GM23338 (cell line): ENCODE measurements around the gene SLC41A3. TPM values are rescaled to one million over a fixed set of nuclear protein-coding genes. Genes with fewer than 3 reads are reported as not detected.

Experiments
- ATAC-seq: fragments of 200-7000 bp; cut with Tn5 transposase; 3 replicates; pipeline ENCODE4 v1.9.1; 2020
- DNase-seq: peaks from one replicate; pipeline ENCODE4 v3.0.0-alpha.2; 2015; ENCODE audit warnings: low spot score
- H2AFZ ChIP-seq: fragments of 200-600 bp; sonication (generic); 2 replicates; pipeline ENCODE4 v1.8.0; 2016; ENCODE audit warnings: antibody characterized with exemption, mild to moderate bottlenecking, moderate library complexity
- H3F3A ChIP-seq: fragments of 200-600 bp; sonication (generic); replicated peaks from 2 replicates; pipeline ENCODE4 v1.8.0; 2017; ENCODE audit warnings: antibody characterized with exemption, mixed run types, low read depth
- H3K27ac ChIP-seq: fragments of 200-600 bp; sonication (generic); 2 replicates; pipeline ENCODE4 v1.6.1; 2016; ENCODE audit warnings: low read depth
- H3K27me3 ChIP-seq: fragments of 200-600 bp; sonication (generic); 2 replicates; pipeline ENCODE4 v1.8.0; 2016; ENCODE audit warnings: mild to moderate bottlenecking, mixed run types, moderate library complexity; ENCODE audit not compliant: insufficient read depth
- H3K36me3 ChIP-seq: fragments of 200-600 bp; sonication (generic); 2 replicates; pipeline ENCODE4 v1.8.0; 2016; ENCODE audit warnings: mild to moderate bottlenecking; ENCODE audit not compliant: insufficient read depth
- H3K4me1 ChIP-seq: fragments of 200-600 bp; sonication (generic); 2 replicates; pipeline ENCODE4 v1.8.0; 2016; ENCODE audit warnings: mild to moderate bottlenecking, moderate library complexity; ENCODE audit not compliant: insufficient read depth
- H3K4me2 ChIP-seq: fragments of 200-600 bp; sonication (generic); 2 replicates; pipeline ENCODE4 v1.7.1; 2017; ENCODE audit warnings: mixed run types
- H3K4me3 ChIP-seq: fragments of 200-600 bp; sonication (generic); 2 replicates; pipeline ENCODE4 v1.6.1; 2016; ENCODE audit warnings: mixed run types
- H3K79me2 ChIP-seq: fragments of 200-600 bp; sonication (generic); replicated peaks from 2 replicates; pipeline ENCODE4 v1.8.0; 2017; ENCODE audit warnings: mild to moderate bottlenecking; ENCODE audit not compliant: insufficient read depth
- H3K9me2 ChIP-seq: fragments of 200-600 bp; sonication (generic); 2 replicates; pipeline ENCODE4 v1.8.0; 2017; ENCODE audit not compliant: insufficient read depth
- H4K20me1 ChIP-seq: fragments of 200-600 bp; sonication (generic); replicated peaks from 2 replicates; pipeline ENCODE4 v1.8.0; 2017; ENCODE audit warnings: mild to moderate bottlenecking; ENCODE audit not compliant: insufficient read depth
- H3K27ac Mint-ChIP-seq: 2 replicates; pipeline ENCODE4 v1.8.0; 2020; ENCODE audit warnings: inconsistent platforms, mild to moderate bottlenecking, moderate library complexity, mixed read lengths
- H3K27me3 Mint-ChIP-seq: 3 replicates; pipeline ENCODE4 v1.8.0; 2022; ENCODE audit warnings: low read depth, mild to moderate bottlenecking, moderate library complexity, mixed read lengths, inconsistent platforms; ENCODE audit not compliant: insufficient read depth, poor library complexity
- H3K36me3 Mint-ChIP-seq: 3 replicates; pipeline ENCODE4 v1.8.0; 2021; ENCODE audit warnings: low read depth, mild to moderate bottlenecking, inconsistent platforms, moderate library complexity, mixed read lengths
- H3K4me1 Mint-ChIP-seq: 3 replicates; pipeline ENCODE4 v1.8.0; 2020; ENCODE audit warnings: mild to moderate bottlenecking, inconsistent platforms, mixed read lengths
- H3K4me3 Mint-ChIP-seq: 3 replicates; pipeline ENCODE4 v1.8.0; 2021; ENCODE audit warnings: moderate library complexity, mild to moderate bottlenecking, inconsistent platforms, mixed read lengths
- H3K9me3 Mint-ChIP-seq: 3 replicates; pipeline ENCODE4 v1.8.0; 2020; ENCODE audit warnings: moderate library complexity, mild to moderate bottlenecking, inconsistent platforms, mixed read lengths
- CREB1 ChIP-seq: fragments of 250-450 bp; sonication (Bioruptor Pico); IDR thresholded peaks from 2 replicates; pipeline ENCODE4 v1.5.0; 2020; ENCODE audit warnings: low read depth, mild to moderate bottlenecking, moderate library complexity
- EZH2 ChIP-seq: fragments of 200-600 bp; sonication (generic); IDR thresholded peaks from one replicate; pipeline ENCODE4 v1.8.0; 2017; ENCODE audit warnings: antibody characterized with exemption, mild to moderate bottlenecking, low read depth; ENCODE audit not compliant: unreplicated experiment
- EZH2phosphoT487 ChIP-seq: fragments of 200-600 bp; sonication (generic); IDR thresholded peaks from one replicate; pipeline ENCODE4 v1.8.1; 2018; ENCODE audit warnings: antibody characterized with exemption; ENCODE audit not compliant: unreplicated experiment
- JUNB ChIP-seq: IDR thresholded peaks from one replicate; pipeline ENCODE4 v1.6.1; 2016; ENCODE audit warnings: antibody characterized with exemption; ENCODE audit not compliant: unreplicated experiment
- NANOG ChIP-seq: IDR thresholded peaks from 2 replicates; pipeline ENCODE4 v1.6.1; 2016; ENCODE audit warnings: antibody characterized with exemption, borderline replicate concordance
- POLR2AphosphoS5 ChIP-seq: IDR thresholded peaks from 2 replicates; pipeline ENCODE4 v1.6.1; 2016; ENCODE audit warnings: antibody characterized with exemption, low read depth
- ZNF114 ChIP-seq: fragments of 250-450 bp; sonication (Bioruptor Pico); IDR thresholded peaks from 2 replicates; pipeline ENCODE4 v1.5.0; 2020; ENCODE audit warnings: mild to moderate bottlenecking, moderate library complexity
- ZNF331 ChIP-seq: fragments of 250-450 bp; sonication (Bioruptor Pico); IDR thresholded peaks from 2 replicates; pipeline ENCODE4 v1.5.0; 2020; ENCODE audit warnings: low read depth, mild to moderate bottlenecking, moderate library complexity
- polyA plus RNA-seq: library from polyadenylated mRNA; unstranded; fragments of >200 nt; fragmentation: Nextera tagmentation; extraction: Ambion mirVana; gene quantifications from 2 replicates; pipeline ENCODE4 v1.2.1, GENCODE V29; 2016
- total RNA-seq: library from RNA; depleted of rRNA; stranded (reverse); fragments of >200 nt; shearing (Covaris generic); gene quantifications from 2 replicates; pipeline ENCODE4 v1.2.3, GENCODE V29; 2014
- TF ChIP-seq, protein P1 (sequence below): fragments of 250-450 bp; sonication (Bioruptor Pico); IDR thresholded peaks from 2 replicates; pipeline ENCODE4 v1.5.0; 2020; ENCODE audit warnings: mild to moderate bottlenecking, moderate library complexity
- TF ChIP-seq, protein P2 (sequence below): IDR thresholded peaks from one replicate; pipeline ENCODE4 v1.6.1; 2018; ENCODE audit warnings: antibody characterized with exemption; ENCODE audit not compliant: unreplicated experiment
- TF ChIP-seq, protein P3 (sequence below): IDR thresholded peaks from 2 replicates; pipeline ENCODE4 v1.6.1; 2016; ENCODE audit warnings: antibody characterized with exemption

Gene SLC41A3
- total and polyA plus RNA-seq, 2 experiments from 2014 or later, result 12.1 to 29.8 TPM

DNA sequence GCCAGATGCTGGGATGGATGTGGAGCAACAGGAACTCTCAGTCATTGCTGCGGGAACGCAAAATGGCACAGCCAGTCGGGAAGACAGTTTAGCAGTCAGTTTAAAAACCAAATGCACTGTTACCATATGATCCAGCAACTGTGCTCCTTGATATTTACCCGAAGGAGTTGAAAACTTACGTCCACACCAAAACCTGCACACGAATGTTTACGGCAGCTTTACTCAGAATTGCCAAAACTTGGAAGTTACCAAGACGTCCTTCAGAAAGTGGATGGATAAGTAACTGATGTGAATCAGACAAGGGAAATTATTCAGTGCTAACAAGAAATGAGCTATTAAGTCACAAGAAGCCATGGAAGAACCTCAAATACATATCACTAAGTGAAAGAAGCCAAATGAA is 36.1 kb upstream of the SLC41A3 start:
- H3K4me3 Mint-ChIP-seq, result no peak overlapping the region
- H3K36me3 ChIP-seq, result no peaks in the 10 kb centered on the region
- H3K9me2 ChIP-seq, result 0 out of 2 replicates have a peak, but pooled peaks cover 3% of the 10 kb centered on the region
- H3K27ac Mint-ChIP-seq, result no peak overlapping the region
- no peaks in the 10 kb centered on the region for H3F3A ChIP-seq
- H3K27ac ChIP-seq, result no peak overlapping the region
- H4K20me1 ChIP-seq, result no peaks in the 10 kb centered on the region
- H3K4me2 ChIP-seq, result no peak overlapping the region
- no peaks in the 10 kb centered on the region for H3K79me2 ChIP-seq
- peaks cover 7% of the 10 kb centered on the region; the same call in 2 of the 3 replicates for H3K36me3 Mint-ChIP-seq
- DNase-seq, result no peak
- TF ChIP-seq EZH2, result no peak
- no peak for TF ChIP-seq JUNB
- no peak for TF ChIP-seq CREB1
- no peak for TF ChIP-seq ZNF331 (CRISPR knock-in tag)
- no peak for TF ChIP-seq POLR2AphosphoS5
- TF ChIP-seq ZNF114 (CRISPR knock-in tag), result no peak
- H3K9me3 Mint-ChIP-seq, result no peaks in the 10 kb centered on the region; the same call in 2 of the 3 replicates
- no peak for ATAC-seq
- no peaks in the 10 kb centered on the region for H3K27me3 ChIP-seq
- peaks cover 15% of the 10 kb centered on the region for H3K4me1 Mint-ChIP-seq
- peaks cover 8% of the 10 kb centered on the region for H3K27me3 Mint-ChIP-seq
- H3K4me1 ChIP-seq, result no peaks in the 10 kb centered on the region; the same call in 1 of the 2 replicates
- no peak overlapping the region for H3K4me3 ChIP-seq
- no peak overlapping the region for H2AFZ ChIP-seq

GRCh38 chr3:126119008-126119675 is 35.2 kb upstream of the SLC41A3 start:
- Mint-ChIP-seq H3K36me3 (peaks cover 7% of the 10 kb centered on the region; the same call in 2 of the 3 replicates), H3K27ac (no peak overlapping the region), H3K4me3 (no peak overlapping the region), H3K27me3 (peaks cover 7% of the 10 kb centered on the region), H3K9me3 (no peaks in the 10 kb centered on the region; the same call in 2 of the 3 replicates), H3K4me1 (peaks cover 12% of the 10 kb centered on the region)
- Histone ChIP-seq H3K27ac (no peak overlapping the region), H2AFZ (no peak overlapping the region), H4K20me1 (no peaks in the 10 kb centered on the region), H3K27me3 (no peaks in the 10 kb centered on the region), H3K36me3 (no peaks in the 10 kb centered on the region), H3K4me1 (no peaks in the 10 kb centered on the region; the same call in 1 of the 2 replicates), H3K4me3 (no peak overlapping the region), H3K4me2 (no peak overlapping the region), H3K79me2 (no peaks in the 10 kb centered on the region), H3F3A (no peaks in the 10 kb centered on the region), H3K9me2 (0 out of 2 replicates have a peak, but pooled peaks cover 3% of the 10 kb centered on the region)
- DNase-seq, result no peak
- ATAC-seq, result no peak
- TF ChIP-seq EZH2 (no peak), NANOG (no peak), EZH2phosphoT487 (no peak), ZNF114 (CRISPR knock-in tag) (no peak)
- TF ChIP-seq, protein P1, sequence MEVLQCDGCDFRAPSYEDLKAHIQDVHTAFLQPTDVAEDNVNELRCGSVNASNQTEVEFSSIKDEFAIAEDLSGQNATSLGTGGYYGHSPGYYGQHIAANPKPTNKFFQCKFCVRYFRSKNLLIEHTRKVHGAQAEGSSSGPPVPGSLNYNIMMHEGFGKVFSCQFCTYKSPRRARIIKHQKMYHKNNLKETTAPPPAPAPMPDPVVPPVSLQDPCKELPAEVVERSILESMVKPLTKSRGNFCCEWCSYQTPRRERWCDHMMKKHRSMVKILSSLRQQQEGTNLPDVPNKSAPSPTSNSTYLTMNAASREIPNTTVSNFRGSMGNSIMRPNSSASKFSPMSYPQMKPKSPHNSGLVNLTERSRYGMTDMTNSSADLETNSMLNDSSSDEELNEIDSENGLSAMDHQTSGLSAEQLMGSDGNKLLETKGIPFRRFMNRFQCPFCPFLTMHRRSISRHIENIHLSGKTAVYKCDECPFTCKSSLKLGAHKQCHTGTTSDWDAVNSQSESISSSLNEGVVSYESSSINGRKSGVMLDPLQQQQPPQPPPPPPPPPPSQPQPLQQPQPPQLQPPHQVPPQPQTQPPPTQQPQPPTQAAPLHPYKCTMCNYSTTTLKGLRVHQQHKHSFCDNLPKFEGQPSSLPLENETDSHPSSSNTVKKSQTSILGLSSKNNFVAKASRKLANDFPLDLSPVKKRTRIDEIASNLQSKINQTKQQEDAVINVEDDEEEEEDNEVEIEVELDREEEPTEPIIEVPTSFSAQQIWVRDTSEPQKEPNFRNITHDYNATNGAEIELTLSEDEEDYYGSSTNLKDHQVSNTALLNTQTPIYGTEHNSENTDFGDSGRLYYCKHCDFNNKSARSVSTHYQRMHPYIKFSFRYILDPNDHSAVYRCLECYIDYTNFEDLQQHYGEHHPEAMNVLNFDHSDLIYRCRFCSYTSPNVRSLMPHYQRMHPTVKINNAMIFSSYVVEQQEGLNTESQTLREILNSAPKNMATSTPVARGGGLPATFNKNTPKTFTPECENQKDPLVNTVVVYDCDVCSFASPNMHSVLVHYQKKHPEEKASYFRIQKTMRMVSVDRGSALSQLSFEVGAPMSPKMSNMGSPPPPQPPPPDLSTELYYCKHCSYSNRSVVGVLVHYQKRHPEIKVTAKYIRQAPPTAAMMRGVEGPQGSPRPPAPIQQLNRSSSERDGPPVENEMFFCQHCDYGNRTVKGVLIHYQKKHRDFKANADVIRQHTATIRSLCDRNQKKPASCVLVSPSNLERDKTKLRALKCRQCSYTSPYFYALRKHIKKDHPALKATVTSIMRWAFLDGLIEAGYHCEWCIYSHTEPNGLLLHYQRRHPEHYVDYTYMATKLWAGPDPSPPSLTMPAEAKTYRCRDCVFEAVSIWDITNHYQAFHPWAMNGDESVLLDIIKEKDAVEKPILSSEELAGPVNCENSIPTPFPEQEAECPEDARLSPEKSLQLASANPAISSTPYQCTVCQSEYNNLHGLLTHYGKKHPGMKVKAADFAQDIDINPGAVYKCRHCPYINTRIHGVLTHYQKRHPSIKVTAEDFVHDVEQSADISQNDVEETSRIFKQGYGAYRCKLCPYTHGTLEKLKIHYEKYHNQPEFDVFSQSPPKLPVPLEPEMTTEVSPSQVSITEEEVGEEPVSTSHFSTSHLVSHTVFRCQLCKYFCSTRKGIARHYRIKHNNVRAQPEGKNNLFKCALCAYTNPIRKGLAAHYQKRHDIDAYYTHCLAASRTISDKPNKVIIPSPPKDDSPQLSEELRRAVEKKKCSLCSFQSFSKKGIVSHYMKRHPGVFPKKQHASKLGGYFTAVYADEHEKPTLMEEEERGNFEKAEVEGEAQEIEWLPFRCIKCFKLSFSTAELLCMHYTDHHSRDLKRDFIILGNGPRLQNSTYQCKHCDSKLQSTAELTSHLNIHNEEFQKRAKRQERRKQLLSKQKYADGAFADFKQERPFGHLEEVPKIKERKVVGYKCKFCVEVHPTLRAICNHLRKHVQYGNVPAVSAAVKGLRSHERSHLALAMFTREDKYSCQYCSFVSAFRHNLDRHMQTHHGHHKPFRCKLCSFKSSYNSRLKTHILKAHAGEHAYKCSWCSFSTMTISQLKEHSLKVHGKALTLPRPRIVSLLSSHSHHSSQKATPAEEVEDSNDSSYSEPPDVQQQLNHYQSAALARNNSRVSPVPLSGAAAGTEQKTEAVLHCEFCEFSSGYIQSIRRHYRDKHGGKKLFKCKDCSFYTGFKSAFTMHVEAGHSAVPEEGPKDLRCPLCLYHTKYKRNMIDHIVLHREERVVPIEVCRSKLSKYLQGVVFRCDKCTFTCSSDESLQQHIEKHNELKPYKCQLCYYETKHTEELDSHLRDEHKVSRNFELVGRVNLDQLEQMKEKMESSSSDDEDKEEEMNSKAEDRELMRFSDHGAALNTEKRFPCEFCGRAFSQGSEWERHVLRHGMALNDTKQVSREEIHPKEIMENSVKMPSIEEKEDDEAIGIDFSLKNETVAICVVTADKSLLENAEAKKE, result no peak
- TF ChIP-seq, protein P2, sequence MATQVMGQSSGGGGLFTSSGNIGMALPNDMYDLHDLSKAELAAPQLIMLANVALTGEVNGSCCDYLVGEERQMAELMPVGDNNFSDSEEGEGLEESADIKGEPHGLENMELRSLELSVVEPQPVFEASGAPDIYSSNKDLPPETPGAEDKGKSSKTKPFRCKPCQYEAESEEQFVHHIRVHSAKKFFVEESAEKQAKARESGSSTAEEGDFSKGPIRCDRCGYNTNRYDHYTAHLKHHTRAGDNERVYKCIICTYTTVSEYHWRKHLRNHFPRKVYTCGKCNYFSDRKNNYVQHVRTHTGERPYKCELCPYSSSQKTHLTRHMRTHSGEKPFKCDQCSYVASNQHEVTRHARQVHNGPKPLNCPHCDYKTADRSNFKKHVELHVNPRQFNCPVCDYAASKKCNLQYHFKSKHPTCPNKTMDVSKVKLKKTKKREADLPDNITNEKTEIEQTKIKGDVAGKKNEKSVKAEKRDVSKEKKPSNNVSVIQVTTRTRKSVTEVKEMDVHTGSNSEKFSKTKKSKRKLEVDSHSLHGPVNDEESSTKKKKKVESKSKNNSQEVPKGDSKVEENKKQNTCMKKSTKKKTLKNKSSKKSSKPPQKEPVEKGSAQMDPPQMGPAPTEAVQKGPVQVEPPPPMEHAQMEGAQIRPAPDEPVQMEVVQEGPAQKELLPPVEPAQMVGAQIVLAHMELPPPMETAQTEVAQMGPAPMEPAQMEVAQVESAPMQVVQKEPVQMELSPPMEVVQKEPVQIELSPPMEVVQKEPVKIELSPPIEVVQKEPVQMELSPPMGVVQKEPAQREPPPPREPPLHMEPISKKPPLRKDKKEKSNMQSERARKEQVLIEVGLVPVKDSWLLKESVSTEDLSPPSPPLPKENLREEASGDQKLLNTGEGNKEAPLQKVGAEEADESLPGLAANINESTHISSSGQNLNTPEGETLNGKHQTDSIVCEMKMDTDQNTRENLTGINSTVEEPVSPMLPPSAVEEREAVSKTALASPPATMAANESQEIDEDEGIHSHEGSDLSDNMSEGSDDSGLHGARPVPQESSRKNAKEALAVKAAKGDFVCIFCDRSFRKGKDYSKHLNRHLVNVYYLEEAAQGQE, result no peak
- TF ChIP-seq, protein P3, sequence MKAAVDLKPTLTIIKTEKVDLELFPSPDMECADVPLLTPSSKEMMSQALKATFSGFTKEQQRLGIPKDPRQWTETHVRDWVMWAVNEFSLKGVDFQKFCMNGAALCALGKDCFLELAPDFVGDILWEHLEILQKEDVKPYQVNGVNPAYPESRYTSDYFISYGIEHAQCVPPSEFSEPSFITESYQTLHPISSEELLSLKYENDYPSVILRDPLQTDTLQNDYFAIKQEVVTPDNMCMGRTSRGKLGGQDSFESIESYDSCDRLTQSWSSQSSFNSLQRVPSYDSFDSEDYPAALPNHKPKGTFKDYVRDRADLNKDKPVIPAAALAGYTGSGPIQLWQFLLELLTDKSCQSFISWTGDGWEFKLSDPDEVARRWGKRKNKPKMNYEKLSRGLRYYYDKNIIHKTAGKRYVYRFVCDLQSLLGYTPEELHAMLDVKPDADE, result no peak
